Body of pancreas (tissue), 4 donors: Measurements from ENCODE around the gene KRTAP3-1. TPM values are rescaled to one million over a fixed set of nuclear protein-coding genes. Genes with fewer than 3 reads are reported as not detected.
"Not testable (repeated sequence)": the region's sequence is repeated elsewhere in the genome, so short reads cannot be mapped to it uniquely, and the experiment has no call there.

ENCODE experiments used
- ATAC-seq: fragments of 150-250 bp; one replicate; pipeline ENCODE4 v1.9.1; 2016
- DNase-seq, 4 donors: peaks; one replicate each; pipeline ENCODE4 v3.0.0-alpha.2; 2019
- H3K27ac ChIP-seq, 4 donors: fragments of 200-600 bp; sonication (generic); 1 replicate in 3 of 4; 2 replicates in 1 of 4; pipeline versions ENCODE4 v1.5.1 to v1.6.1; 2016 to 2019; ENCODE audit warnings: mild to moderate bottlenecking in 1 of 4, mixed read lengths in 1 of 4, moderate library complexity in 1 of 4
- H3K27me3 ChIP-seq, 2 donors: fragments of 200-600 bp; sonication (generic); one replicate each; pipeline ENCODE4 v1.6.0; 2016; ENCODE audit warnings: mild to moderate bottlenecking in 1 of 2
- H3K36me3 ChIP-seq, 2 donors: fragments of 200-600 bp; sonication (generic); replicated peaks in 1 of 2; 2 replicates each; pipeline ENCODE4 v1.5.1; 2016; ENCODE audit warnings: low read depth in 2 of 2; ENCODE audit not compliant: insufficient read depth in 1 of 2
- H3K4me1 ChIP-seq: fragments of 200-600 bp; sonication (generic); one replicate; pipeline ENCODE4 v1.6.0; 2016
- H3K4me3 ChIP-seq, 2 donors: fragments of 200-600 bp; sonication (generic); 1 replicate in 1 of 2; 2 replicates in 1 of 2; pipeline ENCODE4 v1.5.1; 2016 to 2019
- H3K9me3 ChIP-seq, 3 donors: fragments of 200-600 bp; sonication (generic); 1 replicate in 2 of 3; 2 replicates in 1 of 3; pipeline ENCODE4 v1.5.1; 2016
- POLR2A ChIP-seq, 3 donors: fragments of 450-650 bp; IDR thresholded peaks; one replicate each; pipeline ENCODE4 v1.6.1; 2016; ENCODE audit warnings: antibody characterized with exemption in 3 of 3, mild to moderate bottlenecking in 2 of 3
- WGBS, 2 donors: methylation state at CpG; one replicate each; pipeline ENCODE4 v1.1.5; 2017; 5-methylcytosine and 5-hydroxymethylcytosine counted together
- intact Hi-C: fragments of 100-400 bp; cut with DNase I; formaldehyde crosslinking; loops from one replicate; pipeline ENCODE4 v1.15.1; 2023
- total RNA-seq, 2 donors: library from RNA; depleted of rRNA; stranded (reverse); fragments of >200 nt; gene quantifications; one replicate each; pipeline ENCODE4 v1.1.0, GENCODE V29; 2016
- TF ChIP-seq, protein P1 (sequence below), 7 experiments: fragments of 450-650 bp in 4 of 7; fragments of 200-600 bp in 3 of 7; sonication (generic) in 3 of 7; IDR thresholded peaks; one replicate each; pipeline ENCODE4 v1.5.1; 2016 to 2019; ENCODE audit warnings: antibody characterized with exemption in 7 of 7

Gene KRTAP3-1
- total RNA-seq, 2 donors from 2014 or later: not detected

GRCh38 chr17:41009301-41009760 is 403 bp upstream of the KRTAP3-1 start:
- no peaks in the 10 kb centered on the region for H3K36me3 ChIP-seq
- peak; percentile 35 for ATAC-seq
- intact Hi-C loops: no loop called here
- H3K27ac ChIP-seq: no peak overlapping the region
- no peaks in the 10 kb centered on the region for H3K27me3 ChIP-seq
- WGBS, 2 donors: 26 to 27% methylated on average over 4 of the region's 4 CpGs
- no peak for DNase-seq
- no peaks in the 10 kb centered on the region for H3K4me1 ChIP-seq
- TF ChIP-seq POLR2A (IDR thresholded peaks at IDR 0.05): no peak
- TF ChIP-seq, protein P1, sequence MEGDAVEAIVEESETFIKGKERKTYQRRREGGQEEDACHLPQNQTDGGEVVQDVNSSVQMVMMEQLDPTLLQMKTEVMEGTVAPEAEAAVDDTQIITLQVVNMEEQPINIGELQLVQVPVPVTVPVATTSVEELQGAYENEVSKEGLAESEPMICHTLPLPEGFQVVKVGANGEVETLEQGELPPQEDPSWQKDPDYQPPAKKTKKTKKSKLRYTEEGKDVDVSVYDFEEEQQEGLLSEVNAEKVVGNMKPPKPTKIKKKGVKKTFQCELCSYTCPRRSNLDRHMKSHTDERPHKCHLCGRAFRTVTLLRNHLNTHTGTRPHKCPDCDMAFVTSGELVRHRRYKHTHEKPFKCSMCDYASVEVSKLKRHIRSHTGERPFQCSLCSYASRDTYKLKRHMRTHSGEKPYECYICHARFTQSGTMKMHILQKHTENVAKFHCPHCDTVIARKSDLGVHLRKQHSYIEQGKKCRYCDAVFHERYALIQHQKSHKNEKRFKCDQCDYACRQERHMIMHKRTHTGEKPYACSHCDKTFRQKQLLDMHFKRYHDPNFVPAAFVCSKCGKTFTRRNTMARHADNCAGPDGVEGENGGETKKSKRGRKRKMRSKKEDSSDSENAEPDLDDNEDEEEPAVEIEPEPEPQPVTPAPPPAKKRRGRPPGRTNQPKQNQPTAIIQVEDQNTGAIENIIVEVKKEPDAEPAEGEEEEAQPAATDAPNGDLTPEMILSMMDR (IDR thresholded peaks at IDR 0.05): no peak
- no peaks in the 10 kb centered on the region for H3K9me3 ChIP-seq
- no peak overlapping the region for H3K4me3 ChIP-seq

- DNase-seq: no peak
- Histone ChIP-seq H3K9me3 (no peaks in the 10 kb centered on the region), H3K4me3 (no peak overlapping the region), H3K4me1 (no peaks in the 10 kb centered on the region), H3K27ac (no peak overlapping the region), H3K27me3 (no peaks in the 10 kb centered on the region), H3K36me3 (no peaks in the 10 kb centered on the region)
- intact Hi-C loops: no loop called here
- TF ChIP-seq, protein P1 (IDR thresholded peaks at IDR 0.05): no peak
- no peak for TF ChIP-seq POLR2A (IDR thresholded peaks at IDR 0.05)
- ATAC-seq: no peak
- WGBS, 2 donors: 78 to 93% methylated on average over 3 of the region's 3 CpGs
Observed at GRCh38 chr17:41004397-41004796, 4.5 kb downstream of the KRTAP3-1 start.

DNA sequence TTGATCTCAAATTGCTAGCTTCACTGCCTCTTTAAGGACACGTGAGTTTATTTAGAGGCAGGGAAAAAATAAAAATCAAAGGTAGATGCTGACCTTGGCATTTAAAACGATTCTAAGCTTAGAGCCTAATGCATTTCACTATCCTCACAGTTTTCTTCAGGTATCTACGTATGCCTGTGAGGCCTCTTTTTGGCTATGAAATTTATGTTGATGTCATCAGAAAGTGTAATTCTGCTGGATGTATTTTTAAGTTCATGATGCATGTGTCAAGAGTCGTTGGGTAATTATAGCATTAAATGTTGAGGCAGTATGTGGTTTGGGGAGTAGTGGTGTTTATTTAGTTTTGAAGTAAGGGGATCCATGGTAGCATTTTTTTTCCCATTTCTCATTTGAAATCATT is 5.0 kb downstream of the KRTAP3-1 start:
- Histone ChIP-seq H3K36me3 (no peaks in the 10 kb centered on the region), H3K4me1 (no peaks in the 10 kb centered on the region), H3K4me3 (no peak overlapping the region), H3K27ac (no peak overlapping the region), H3K27me3 (no peaks in the 10 kb centered on the region), H3K9me3 (no peaks in the 10 kb centered on the region)
- no peak for TF ChIP-seq POLR2A (IDR thresholded peaks at IDR 0.05)
- TF ChIP-seq, protein P1 (IDR thresholded peaks at IDR 0.05): no peak
- intact Hi-C loops: no loop called here
- WGBS, 2 donors: 46 to 55% methylated on average over 4 of the region's 4 CpGs
- no peak for DNase-seq
- no peak for ATAC-seq

- Histone ChIP-seq H3K9me3 (no peaks in the 10 kb centered on the region), H3K36me3 (no peaks in the 10 kb centered on the region), H3K27ac (no peak overlapping the region), H3K27me3 (no peaks in the 10 kb centered on the region), H3K4me1 (no peaks in the 10 kb centered on the region), H3K4me3 (no peak overlapping the region)
- ATAC-seq (no peak), DNase-seq (no peak)
- intact Hi-C loops: no loop called here
- WGBS, 2 donors: 42 to 43% methylated on average over 5 of the region's 5 CpGs
- TF ChIP-seq, protein P1 (IDR thresholded peaks at IDR 0.05): no peak
- no peak for TF ChIP-seq POLR2A (IDR thresholded peaks at IDR 0.05)
Observed at GRCh38 chr17:41002814-41003213, 6.1 kb downstream of the KRTAP3-1 start.

- ATAC-seq (no peak), DNase-seq (no peak)
- Histone ChIP-seq H3K27ac (no peak overlapping the region), H3K27me3 (no peaks in the 10 kb centered on the region), H3K4me1 (no peaks in the 10 kb centered on the region), H3K9me3 (no peaks in the 10 kb centered on the region), H3K36me3 (no peaks in the 10 kb centered on the region), H3K4me3 (no peak overlapping the region)
- TF ChIP-seq, protein P1 (IDR thresholded peaks at IDR 0.05): no peak
- no peak for TF ChIP-seq POLR2A (IDR thresholded peaks at IDR 0.05)
- intact Hi-C loops: no loop called here
- 64% methylated on average over 4 of the region's 4 CpGs for WGBS, 2 donors
Observed at GRCh38 chr17:41001795-41002194, 7.1 kb downstream of the KRTAP3-1 start.

- H3K27me3 ChIP-seq, DNase-seq, H3K9me3 ChIP-seq, H3K4me1 ChIP-seq, intact Hi-C loops, H3K4me3 ChIP-seq, ATAC-seq, H3K36me3 ChIP-seq, H3K27ac ChIP-seq: not testable (repeated sequence)
- 74 to 79% methylated on average over 6 of the region's 6 CpGs for WGBS, 2 donors
Observed at GRCh38 chr17:40999563-40999962, 9.4 kb downstream of the KRTAP3-1 start, which contains the start of gene KRTAP3-2. KRTAP3-2 (minus strand) TSS chr17:40999906; CDS start chr17:40999853, 53 bp downstream.
